Mesenchymal stem cell (in vitro differentiated cells and primary cell): ENCODE measurements around the gene PA2G4.

Experiments
- DNase-seq: peaks from one replicate; pipeline ENCODE4 v3.0.0-alpha.2; 2013
- H2AFZ ChIP-seq: one replicate; pipeline ENCODE4 v1.6.1; 2013; ENCODE audit warnings: low read depth, mild to moderate bottlenecking, control low read depth, inconsistent platforms, low read length, moderate library complexity
- H2AK5ac ChIP-seq: 2 replicates; pipeline ENCODE4 v1.6.1; 2013; ENCODE audit warnings: low read length, moderate library complexity, mild to moderate bottlenecking, inconsistent platforms; ENCODE audit not compliant: severe bottlenecking
- H2BK120ac ChIP-seq: one replicate; pipeline ENCODE4 v1.6.1; 2013; ENCODE audit warnings: low read depth, mild to moderate bottlenecking, inconsistent platforms, low read length, moderate library complexity
- H2BK12ac ChIP-seq, 2 experiments: one replicate each; pipeline ENCODE4 v1.6.1; 2013; ENCODE audit warnings: inconsistent platforms in 2 of 2, low read length in 2 of 2, mild to moderate bottlenecking in 2 of 2, moderate library complexity in 2 of 2, control low read depth in 1 of 2
- H2BK15ac ChIP-seq: one replicate; pipeline ENCODE4 v1.6.1; 2013; ENCODE audit warnings: mild to moderate bottlenecking, low read depth, inconsistent platforms; ENCODE audit not compliant: poor library complexity, severe bottlenecking
- H2BK5ac ChIP-seq: 2 replicates; pipeline ENCODE4 v1.6.1; 2013; ENCODE audit warnings: low read depth, mild to moderate bottlenecking, low read length, control low read depth, inconsistent platforms; ENCODE audit not compliant: poor library complexity, severe bottlenecking
- H3K14ac ChIP-seq, 2 experiments: one replicate each; pipeline ENCODE4 v1.6.1; 2013; ENCODE audit warnings: inconsistent platforms in 2 of 2, low read length in 2 of 2, control low read depth in 1 of 2, mild to moderate bottlenecking in 1 of 2, moderate library complexity in 1 of 2
- H3K18ac ChIP-seq, 2 experiments: one replicate each; pipeline ENCODE4 v1.6.1; 2013; ENCODE audit warnings: inconsistent platforms in 2 of 2, low read length in 2 of 2, control low read depth in 1 of 2, low read depth in 1 of 2, mild to moderate bottlenecking in 1 of 2
- H3K23ac ChIP-seq, 2 experiments: one replicate each; pipeline ENCODE4 v1.6.1; 2013; ENCODE audit warnings: inconsistent platforms in 2 of 2, low read length in 2 of 2, mild to moderate bottlenecking in 2 of 2, moderate library complexity in 2 of 2, control low read depth in 1 of 2
- H3K27ac ChIP-seq: 2 replicates; pipeline ENCODE4 v1.5.1; 2013; ENCODE audit warnings: mild to moderate bottlenecking, moderate library complexity, low read length, control low read depth, inconsistent platforms; ENCODE audit not compliant: poor library complexity, severe bottlenecking
- H3K27me3 ChIP-seq, 2 experiments: 2 replicates each; pipeline versions ENCODE4 v1.6.1 to v1.7.0; 2013; ENCODE audit warnings: low read length in 2 of 2, mild to moderate bottlenecking in 2 of 2, moderate library complexity in 2 of 2, control low read depth in 1 of 2, inconsistent platforms in 1 of 2; ENCODE audit not compliant: control insufficient read depth in 1 of 2, insufficient read depth in 1 of 2
- H3K36me3 ChIP-seq, 2 experiments: 2 replicates each; pipeline versions ENCODE4 v1.6.1 to v1.7.0; 2013; ENCODE audit warnings: low read length in 2 of 2, control low read depth in 1 of 2, inconsistent platforms in 1 of 2, low read depth in 1 of 2, mild to moderate bottlenecking in 1 of 2; ENCODE audit not compliant: insufficient read depth in 2 of 2, control insufficient read depth in 1 of 2
- H3K4ac ChIP-seq, 2 experiments: one replicate each; pipeline ENCODE4 v1.6.1; 2013; ENCODE audit warnings: inconsistent platforms in 2 of 2, low read length in 2 of 2, mild to moderate bottlenecking in 2 of 2, moderate library complexity in 2 of 2, control low read depth in 1 of 2, low read depth in 1 of 2
- H3K4me1 ChIP-seq: 2 replicates; pipeline ENCODE4 v1.6.1; 2013; ENCODE audit warnings: low read depth, low read length, control low read depth; ENCODE audit not compliant: control insufficient read depth, insufficient read depth
- H3K4me2 ChIP-seq: 2 replicates; pipeline ENCODE4 v1.6.1; 2013; ENCODE audit warnings: low read length, mild to moderate bottlenecking, inconsistent platforms; ENCODE audit not compliant: poor library complexity, severe bottlenecking
- H3K4me3 ChIP-seq, 2 experiments: 2 replicates each; pipeline versions ENCODE4 v1.5.1 to v1.7.0; 2013; ENCODE audit warnings: low read length in 2 of 2, mild to moderate bottlenecking in 2 of 2, control low read depth in 1 of 2, low read depth in 1 of 2; ENCODE audit not compliant: insufficient read depth in 1 of 2
- H3K79me1 ChIP-seq: replicated peaks from 2 replicates; pipeline ENCODE4 v1.6.1; 2013; ENCODE audit warnings: mild to moderate bottlenecking, control low read depth, low read length, inconsistent platforms; ENCODE audit not compliant: poor library complexity, severe bottlenecking
- H3K9ac ChIP-seq: 2 replicates; pipeline ENCODE4 v1.7.0; 2013; ENCODE audit warnings: mild to moderate bottlenecking, low read length, moderate library complexity
- H3K9me3 ChIP-seq: 2 replicates; pipeline ENCODE4 v1.7.0; 2013; ENCODE audit warnings: mild to moderate bottlenecking, low read length; ENCODE audit not compliant: control insufficient read depth
- H4K8ac ChIP-seq: one replicate; pipeline ENCODE4 v1.6.1; 2013; ENCODE audit warnings: inconsistent platforms, mild to moderate bottlenecking, low read length, moderate library complexity
- H4K91ac ChIP-seq: one replicate; pipeline ENCODE4 v1.6.1; 2013; ENCODE audit warnings: mild to moderate bottlenecking, low read length, inconsistent platforms
- WGBS: methylation state at CpG from one replicate; pipeline ENCODE4 v1.1.7; 2013; ENCODE audit warnings: mixed read lengths; 5-methylcytosine and 5-hydroxymethylcytosine counted together

Gene PA2G4

GRCh38 chr12:56103066-56103711, 1.2 kb upstream of the PA2G4 start:
- Histone ChIP-seq H2AK5ac (peak overlapping the region; percentile 7), H3K27ac (no peak overlapping the region), H3K18ac (no peak overlapping the region), H3K4me2 (no peak overlapping the region), H3K9ac (peak overlapping the region; percentile 97), H3K4me3 (peak overlapping the region in 1 of 2 experiments; percentile 98), H4K8ac (no peak overlapping the region), H2BK12ac (no peak overlapping the region), H3K4me1 (no peaks in the 10 kb centered on the region), H3K23ac (no peak overlapping the region), H2BK5ac (no peak overlapping the region), H3K79me1 (peaks cover 4% of the 10 kb centered on the region), H3K36me3 (peaks cover 9 to 16% of the 10 kb centered on the region in 2 experiments), H2BK120ac (no peak overlapping the region), H4K91ac (no peak overlapping the region), H3K9me3 (no peaks in the 10 kb centered on the region), H3K14ac (no peak overlapping the region), H3K4ac (no peak overlapping the region), H2BK15ac (no peak overlapping the region), H2AFZ (no peak overlapping the region), H3K27me3 (no peaks in the 10 kb centered on the region)
- DNase-seq = no peak
- 95% methylated on average over 6 of the region's 6 CpGs for WGBS

- Histone ChIP-seq H3K79me1 (peaks cover 4% of the 10 kb centered on the region), H2AFZ (no peak overlapping the region), H2BK120ac (no peak overlapping the region), H2BK5ac (no peak overlapping the region), H4K91ac (no peak overlapping the region), H3K27ac (peak overlapping the region; percentile 55), H2BK15ac (no peak overlapping the region), H3K9me3 (no peaks in the 10 kb centered on the region), H3K23ac (no peak overlapping the region), H3K14ac (peak overlapping the region in 1 of 2 experiments; percentile 73), H3K27me3 (no peaks in the 10 kb centered on the region), H3K36me3 (peaks cover 7 to 22% of the 10 kb centered on the region in 2 experiments), H3K4ac (no peak overlapping the region), H3K4me2 (peak overlapping the region; percentile 69), H2AK5ac (no peak overlapping the region), H3K18ac (no peak overlapping the region), H3K9ac (peak overlapping the region; percentile 97), H2BK12ac (no peak overlapping the region), H4K8ac (peak overlapping the region; percentile 33), H3K4me1 (no peaks in the 10 kb centered on the region), H3K4me3 (peak overlapping the region; percentile 63 to 98)
- DNase-seq = no peak
- 19% methylated on average over 8 of the region's 8 CpGs for WGBS
Observed at GRCh38 chr12:56103823-56104108, 593 bp upstream of the PA2G4 start.

GRCh38 chr12:56104815-56105608, 653 bp downstream of the PA2G4 start:
- peaks cover 15 to 33% of the 10 kb centered on the region in 2 experiments for H3K36me3 ChIP-seq
- WGBS = under 1% methylated on average over 39 of the region's 40 CpGs

GRCh38 chr12:56105609-56105902, 1.2 kb downstream of the PA2G4 start:
- Histone ChIP-seq H3K9ac (peak overlapping the region; percentile 97), H3K27me3 (no peaks in the 10 kb centered on the region), H3K4me1 (no peaks in the 10 kb centered on the region), H3K36me3 (peaks cover 20 to 38% of the 10 kb centered on the region in 2 experiments), H3K4me2 (peak overlapping the region; percentile 67), H2BK15ac (no peak overlapping the region), H3K4ac (no peak overlapping the region), H3K9me3 (no peaks in the 10 kb centered on the region), H4K91ac (no peak overlapping the region), H2BK120ac (no peak overlapping the region), H3K23ac (no peak overlapping the region), H3K4me3 (peak overlapping the region in 1 of 2 experiments; percentile 98), H3K27ac (no peak overlapping the region), H4K8ac (no peak overlapping the region), H2AK5ac (no peak overlapping the region), H3K14ac (no peak overlapping the region), H2BK12ac (no peak overlapping the region), H2BK5ac (no peak overlapping the region), H3K79me1 (peaks cover 4% of the 10 kb centered on the region), H2AFZ (no peak overlapping the region), H3K18ac (no peak overlapping the region)
- DNase-seq = no peak
- WGBS = 29% methylated on average over 1 of the region's 2 CpGs

More at GRCh38 chr12:56104815-56105608, 653 bp downstream of the PA2G4 start:
- Histone ChIP-seq H2AK5ac (no peak overlapping the region), H3K4me2 (peak overlapping the region; percentile 67), H3K23ac (peak overlapping the region in 1 of 2 experiments; percentile 78), H3K9me3 (no peaks in the 10 kb centered on the region), H3K14ac (peak overlapping the region in 1 of 2 experiments; percentile 29), H2AFZ (peak overlapping the region; percentile 6), H3K9ac (peak overlapping the region; percentile 97), H2BK12ac (no peak overlapping the region), H2BK120ac (no peak overlapping the region), H4K8ac (peak overlapping the region; percentile 0), H3K79me1 (peaks cover 4% of the 10 kb centered on the region), H3K4me3 (peak overlapping the region; percentile 81 to 98), H2BK5ac (peak overlapping the region; percentile 48), H3K4me1 (no peaks in the 10 kb centered on the region), H3K4ac (peak overlapping the region in 1 of 2 experiments; percentile 27), H3K27me3 (no peaks in the 10 kb centered on the region), H2BK15ac (peak overlapping the region; percentile 12), H4K91ac (no peak overlapping the region), H3K27ac (peak overlapping the region; percentile 49), H3K18ac (peak overlapping the region; percentile 49 to 75)
- peak; percentile 40 for DNase-seq
